Esophagus muscularis mucosa (tissue), 4 donors: ENCODE data around the gene ZNF592. TPM values are rescaled to one million over a fixed set of nuclear protein-coding genes. Genes with fewer than 3 reads are reported as not detected.
A peak's percentile ranks its signal among the peaks of the same experiment; 100 is the strongest.
"Not testable (repeated sequence)": the region's sequence is repeated elsewhere in the genome, so short reads cannot be mapped to it uniquely, and the experiment has no call there.

Source experiments
- DNase-seq: peaks from one replicate; pipeline ENCODE4 v3.0.0-alpha.2; 2017; ENCODE audit errors: extremely low spot score
- H3K27ac ChIP-seq, 4 donors: fragments of 200-600 bp; sonication (generic); replicated peaks in 1 of 4; 1 replicate in 3 of 4; 2 replicates in 1 of 4; pipeline ENCODE4 v1.5.1; 2016 to 2019; ENCODE audit warnings: mild to moderate bottlenecking in 1 of 4
- H3K27me3 ChIP-seq, 4 donors: fragments of 200-600 bp; sonication (generic); one replicate each; pipeline versions ENCODE4 v1.5.1 to v1.6.0; 2016 to 2019
- H3K36me3 ChIP-seq, 4 donors: fragments of 200-600 bp; sonication (generic); one replicate each; pipeline ENCODE4 v1.5.1; 2016 to 2019
- H3K4me1 ChIP-seq, 4 donors: fragments of 200-600 bp; sonication (generic); one replicate each; pipeline ENCODE4 v1.5.1; 2016 to 2019
- H3K4me3 ChIP-seq, 4 donors: fragments of 200-600 bp; sonication (generic); 1 replicate in 2 of 4; 2 replicates in 2 of 4; pipeline ENCODE4 v1.5.1; 2016 to 2019; ENCODE audit warnings: mild to moderate bottlenecking in 4 of 4, moderate library complexity in 1 of 4
- H3K9me3 ChIP-seq, 4 donors: fragments of 200-600 bp; sonication (generic); 1 replicate in 3 of 4; 2 replicates in 1 of 4; pipeline ENCODE4 v1.5.1; 2016 to 2019
- EP300 ChIP-seq: sonication (generic); formaldehyde crosslinking; IDR thresholded peaks from one replicate; pipeline ENCODE4 v1.6.1; 2017; ENCODE audit warnings: antibody characterized with exemption
- POLR2A ChIP-seq: fragments of 450-650 bp; IDR thresholded peaks from one replicate; pipeline ENCODE4 v1.6.1; 2017; ENCODE audit warnings: antibody characterized with exemption, moderate library complexity, mild to moderate bottlenecking, low read depth
- POLR2AphosphoS5 ChIP-seq, 2 donors: sonication (generic); formaldehyde crosslinking; IDR thresholded peaks; one replicate each; pipeline ENCODE4 v1.6.1; 2017; ENCODE audit warnings: antibody characterized with exemption in 2 of 2
- WGBS: methylation state at CpG from one replicate; pipeline ENCODE4 v1.1.5; 2018; 5-methylcytosine and 5-hydroxymethylcytosine counted together
- intact Hi-C: fragments of 100-400 bp; cut with DNase I; formaldehyde crosslinking; loops from one replicate; pipeline ENCODE4 v1.15.1; 2023
- total RNA-seq, 4 donors: library from RNA; depleted of rRNA; stranded (reverse); fragments of >200 nt; gene quantifications; one replicate each; pipeline versions ENCODE4 v1.1.0 to v1.2.1, GENCODE V29; 2016
- TF ChIP-seq, protein P1 (sequence below), 3 experiments: fragments of 200-600 bp in 2 of 3; fragments of 450-650 bp in 1 of 3; sonication (generic) in 2 of 3; IDR thresholded peaks; one replicate each; pipeline ENCODE4 v1.5.1; 2017 to 2019; ENCODE audit warnings: antibody characterized with exemption in 3 of 3, mild to moderate bottlenecking in 2 of 3, moderate library complexity in 1 of 3

ZNF592 gene
- total RNA-seq, 4 donors from 2014 or later, result 13.8 to 22.3 (median 20.2) TPM

DNA sequence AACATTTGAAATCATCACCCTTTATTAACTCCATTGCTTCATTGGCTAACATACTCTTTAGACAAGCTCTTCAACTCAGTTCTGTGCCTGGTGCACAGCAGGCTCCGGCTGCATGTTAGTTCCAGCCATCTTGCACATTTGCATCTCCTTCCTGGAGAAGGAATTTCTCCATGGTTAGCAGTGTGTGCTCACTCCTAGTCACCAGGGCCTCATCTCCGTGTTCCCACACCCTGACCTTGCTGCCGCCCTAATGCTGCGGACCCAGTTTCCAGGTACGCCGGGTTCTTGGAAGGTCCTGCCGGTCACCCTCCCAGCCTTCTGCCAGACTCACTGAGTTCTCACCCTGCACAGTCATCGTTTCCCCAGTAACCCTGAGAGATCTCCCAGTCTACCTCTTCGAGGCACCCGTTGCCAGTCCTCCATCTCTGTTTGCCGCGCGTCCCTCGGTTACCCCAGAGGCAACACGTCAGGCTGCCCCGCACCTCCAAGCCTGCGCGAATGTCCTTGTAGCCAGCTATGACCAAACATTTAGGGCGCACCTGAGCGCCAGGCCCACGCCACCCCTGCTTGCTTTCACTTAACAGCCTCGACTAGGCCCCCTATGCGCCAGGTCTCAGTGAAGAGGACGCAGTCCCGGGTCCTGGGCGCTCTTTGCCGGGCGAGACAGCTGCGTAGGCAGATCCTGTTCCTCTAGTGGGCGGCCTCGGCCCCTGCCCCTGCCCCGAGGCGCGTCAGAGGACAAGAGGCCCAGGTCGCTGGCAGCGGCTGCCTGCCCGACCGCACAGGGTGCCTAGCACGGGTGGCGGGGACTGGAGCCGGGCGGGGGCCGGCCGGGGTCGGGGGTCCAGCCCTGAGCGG lies 747 bp upstream of the ZNF592 start:
- no peak for TF ChIP-seq POLR2A
- peak; percentile 33 to 70 for TF ChIP-seq POLR2AphosphoS5 (IDR thresholded peaks at IDR 0.05)
- Histone ChIP-seq H3K27ac (peak overlapping the region; percentile 99 to 100 (median 100)), H3K4me1 (peaks cover 44 to 64% (median 55%) of the 10 kb centered on the region in 4 donors), H3K27me3 (no peaks in the 10 kb centered on the region), H3K4me3 (peak overlapping the region; percentile 74 to 98 (median 92)), H3K9me3 (no peaks in the 10 kb centered on the region), H3K36me3 (no peaks in the 10 kb centered on the region)
- DNase-seq, result peak; percentile 96
- WGBS, result 2% methylated on average over 23 of the region's 46 CpGs
- intact Hi-C loops, result loop anchor here (5.0 kb wide), 1 partner anchor 90 kb away; the partner anchor contains the start of gene NMB

GRCh38 chr15:84749111-84749991 lies 959 bp downstream of the ZNF592 start:
- Histone ChIP-seq H3K36me3 (no peaks in the 10 kb centered on the region), H3K27me3 (no peaks in the 10 kb centered on the region), H3K4me3 (peak overlapping the region; percentile 74 to 98 (median 92)), H3K9me3 (no peaks in the 10 kb centered on the region), H3K4me1 (peaks cover 55 to 81% (median 69%) of the 10 kb centered on the region in 4 donors), H3K27ac (peak overlapping the region; percentile 99 to 100 (median 100))
- DNase-seq, result no peak
- no peak for TF ChIP-seq POLR2AphosphoS5 (IDR thresholded peaks at IDR 0.05)
- TF ChIP-seq, protein P1, sequence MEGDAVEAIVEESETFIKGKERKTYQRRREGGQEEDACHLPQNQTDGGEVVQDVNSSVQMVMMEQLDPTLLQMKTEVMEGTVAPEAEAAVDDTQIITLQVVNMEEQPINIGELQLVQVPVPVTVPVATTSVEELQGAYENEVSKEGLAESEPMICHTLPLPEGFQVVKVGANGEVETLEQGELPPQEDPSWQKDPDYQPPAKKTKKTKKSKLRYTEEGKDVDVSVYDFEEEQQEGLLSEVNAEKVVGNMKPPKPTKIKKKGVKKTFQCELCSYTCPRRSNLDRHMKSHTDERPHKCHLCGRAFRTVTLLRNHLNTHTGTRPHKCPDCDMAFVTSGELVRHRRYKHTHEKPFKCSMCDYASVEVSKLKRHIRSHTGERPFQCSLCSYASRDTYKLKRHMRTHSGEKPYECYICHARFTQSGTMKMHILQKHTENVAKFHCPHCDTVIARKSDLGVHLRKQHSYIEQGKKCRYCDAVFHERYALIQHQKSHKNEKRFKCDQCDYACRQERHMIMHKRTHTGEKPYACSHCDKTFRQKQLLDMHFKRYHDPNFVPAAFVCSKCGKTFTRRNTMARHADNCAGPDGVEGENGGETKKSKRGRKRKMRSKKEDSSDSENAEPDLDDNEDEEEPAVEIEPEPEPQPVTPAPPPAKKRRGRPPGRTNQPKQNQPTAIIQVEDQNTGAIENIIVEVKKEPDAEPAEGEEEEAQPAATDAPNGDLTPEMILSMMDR (IDR thresholded peaks at IDR 0.05), result peak in 1 of 3 experiments; percentile 17
- intact Hi-C loops, result loop anchor here (5.0 kb wide), 1 partner anchor 92 kb away; the partner anchor contains the start of gene NMB
- WGBS, result 8% methylated on average over 8 of the region's 15 CpGs

GRCh38 chr15:84750583-84751092 lies 2.2 kb downstream of the ZNF592 start:
- intact Hi-C loops, result loop anchor here (5.0 kb wide), 2 partner anchors 48 to 67 kb away; partner anchors contain the start of gene ALPK3
- Histone ChIP-seq H3K27me3 (no peaks in the 10 kb centered on the region), H3K4me1 (peaks cover 51 to 84% (median 72%) of the 10 kb centered on the region in 4 donors), H3K36me3 (no peaks in the 10 kb centered on the region), H3K9me3 (no peaks in the 10 kb centered on the region), H3K27ac (peak overlapping the region in 2 of 4 donors; percentile 15 to 99), H3K4me3 (peak overlapping the region in 3 of 4 donors; percentile 4 to 98 (median 74))
- WGBS, result 35% methylated on average over 2 of the region's 2 CpGs
- no peak for DNase-seq
- no peak for TF ChIP-seq POLR2AphosphoS5 (IDR thresholded peaks at IDR 0.05)
- no peak for TF ChIP-seq POLR2A
- TF ChIP-seq, protein P1 (IDR thresholded peaks at IDR 0.05), result no peak
- no peak for TF ChIP-seq EP300

- not testable (repeated sequence) for DNase-seq, H3K36me3 ChIP-seq, H3K27me3 ChIP-seq, H3K9me3 ChIP-seq, H3K27ac ChIP-seq, H3K4me3 ChIP-seq
- peaks cover 56 to 82% (median 71%) of the 10 kb centered on the region in 4 donors for H3K4me1 ChIP-seq
- intact Hi-C loops, result loop anchor here (5.0 kb wide), 2 partner anchors 49 to 66 kb away; partner anchors contain the start of gene ALPK3
- WGBS, result 84% methylated on average over 6 of the region's 6 CpGs
Measured at GRCh38 chr15:84751721-84752120, 3.3 kb downstream of the ZNF592 start.

DNA sequence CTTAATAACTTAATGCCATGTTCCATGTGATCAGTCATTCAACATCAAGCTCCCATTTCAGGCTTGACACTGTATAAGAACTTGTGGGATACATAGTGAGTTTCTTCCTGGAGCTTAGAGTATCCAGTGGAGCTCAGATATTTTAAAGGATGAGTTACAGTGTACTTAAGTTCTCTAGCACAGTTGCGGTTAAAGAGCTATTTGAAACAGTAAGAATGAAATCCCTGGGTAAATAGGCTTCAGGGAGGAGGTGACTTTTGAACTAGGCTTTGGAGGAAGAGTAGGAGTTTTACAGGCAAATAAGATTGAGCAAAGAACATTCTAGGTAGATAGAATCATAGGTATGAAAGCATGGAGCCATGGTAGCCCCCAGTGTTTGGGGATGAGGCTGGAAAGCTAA lies 3.8 kb downstream of the ZNF592 start:
- H3K9me3 ChIP-seq, result no peaks in the 10 kb centered on the region
- DNase-seq, result no peak
- intact Hi-C loops, result loop anchor here (5.0 kb wide), 2 partner anchors 50 to 65 kb away; partner anchors contain the start of gene ALPK3
- peak overlapping the region in 1 of 4 donors; percentile 44 for H3K27ac ChIP-seq
- TF ChIP-seq POLR2A, result no peak
- no peaks in the 10 kb centered on the region for H3K27me3 ChIP-seq
- peaks cover 51 to 78% (median 66%) of the 10 kb centered on the region in 4 donors for H3K4me1 ChIP-seq
- H3K4me3 ChIP-seq, result no peak overlapping the region
- H3K36me3 ChIP-seq, result no peaks in the 10 kb centered on the region
- 100% methylated on average over 1 of the region's 1 CpG for WGBS
